Activated naive CD8-positive, alpha-beta T cell treated with anti-CD3 and anti-CD28 coated beads for 36 hours (primary cell): Measurements from ENCODE around the gene MRPL24. TPM values are rescaled to one million over a fixed set of nuclear protein-coding genes. Genes with fewer than 3 reads are reported as not detected.
A peak's percentile ranks its signal among the peaks of the same experiment; 100 is the strongest.

Experiments used
- DNase-seq: peaks from one replicate; pipeline ENCODE4 v3.0.0; 2021
- H3K27ac Mint-ChIP-seq: one replicate; pipeline ENCODE4 v1.8.0; 2022; ENCODE audit warnings: mild to moderate bottlenecking, moderate library complexity, mixed read lengths
- H3K27me3 Mint-ChIP-seq: one replicate; pipeline ENCODE4 v1.8.0; 2022; ENCODE audit warnings: mild to moderate bottlenecking, mixed read lengths
- H3K36me3 Mint-ChIP-seq: one replicate; pipeline ENCODE4 v1.8.0; 2021; ENCODE audit warnings: mild to moderate bottlenecking, mixed read lengths
- H3K4me1 Mint-ChIP-seq: one replicate; pipeline ENCODE4 v1.8.0; 2021; ENCODE audit warnings: mixed read lengths
- H3K4me3 Mint-ChIP-seq: one replicate; pipeline ENCODE4 v1.8.0; 2022; ENCODE audit warnings: mild to moderate bottlenecking, moderate library complexity, mixed read lengths
- H3K9me3 Mint-ChIP-seq: one replicate; pipeline ENCODE4 v1.8.0; 2022; ENCODE audit warnings: mixed read lengths
- total RNA-seq, 2 experiments: library from RNA; stranded (reverse); gene quantifications; one replicate each; pipeline ENCODE4 v1.2.3, GENCODE V29; 2021

Gene MRPL24
- total RNA-seq, 2 experiments from 2014 or later: 85.1 to 94.6 TPM

GRCh38 chr1:156742017-156742416, 1.1 kb upstream of the MRPL24 start:
- peaks cover 47% of the 10 kb centered on the region for H3K4me1 Mint-ChIP-seq
- H3K9me3 Mint-ChIP-seq: no peaks in the 10 kb centered on the region
- peak overlapping the region; percentile 95 for H3K27ac Mint-ChIP-seq
- DNase-seq: no peak
- H3K4me3 Mint-ChIP-seq: peak overlapping the region; percentile 92
- no peaks in the 10 kb centered on the region for H3K27me3 Mint-ChIP-seq
- peaks cover 55% of the 10 kb centered on the region for H3K36me3 Mint-ChIP-seq

- H3K27ac Mint-ChIP-seq: peak overlapping the region; percentile 95
- DNase-seq: no peak
- H3K9me3 Mint-ChIP-seq: no peaks in the 10 kb centered on the region
- no peaks in the 10 kb centered on the region for H3K27me3 Mint-ChIP-seq
- H3K4me1 Mint-ChIP-seq: peaks cover 43% of the 10 kb centered on the region
- peaks cover 55% of the 10 kb centered on the region for H3K36me3 Mint-ChIP-seq
- peak overlapping the region; percentile 92 for H3K4me3 Mint-ChIP-seq
These were observed 644 bp upstream of the MRPL24 start for GRCh38 chr1:156741481-156741983.

DNA sequence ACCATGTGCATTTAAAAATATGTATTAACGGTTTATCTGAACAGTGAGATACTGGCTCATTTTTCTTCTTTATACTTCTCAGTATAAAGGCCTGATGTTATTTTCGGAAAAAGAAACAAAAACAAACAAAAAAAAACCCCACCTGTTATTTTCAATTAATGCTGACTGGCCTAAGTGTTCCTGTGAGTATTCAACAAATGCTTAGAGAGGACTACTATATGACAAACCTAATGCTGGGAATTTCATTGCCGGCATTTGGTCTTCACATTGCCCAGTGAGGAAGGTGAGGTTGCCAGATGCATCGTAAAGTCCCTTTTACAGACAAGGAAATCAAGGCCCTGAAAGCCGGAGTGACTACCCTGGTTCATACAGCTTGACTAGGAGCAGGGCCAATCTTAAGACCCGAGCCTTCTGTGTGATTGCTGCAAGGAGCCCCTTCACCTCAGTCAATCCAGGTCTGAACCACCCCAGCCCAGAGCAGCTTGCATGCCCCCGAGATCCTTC, 599 bp downstream of the MRPL24 start:
- no peak for DNase-seq
- H3K36me3 Mint-ChIP-seq: peaks cover 48% of the 10 kb centered on the region
- H3K27ac Mint-ChIP-seq: peak overlapping the region; percentile 95
- H3K4me1 Mint-ChIP-seq: peaks cover 30% of the 10 kb centered on the region
- no peaks in the 10 kb centered on the region for H3K27me3 Mint-ChIP-seq
- H3K9me3 Mint-ChIP-seq: no peaks in the 10 kb centered on the region
- H3K4me3 Mint-ChIP-seq: peak overlapping the region; percentile 92

- no peak overlapping the region for H3K4me3 Mint-ChIP-seq
- no peaks in the 10 kb centered on the region for H3K27me3 Mint-ChIP-seq
These were observed 2.0 kb downstream of the MRPL24 start for GRCh38 chr1:156738916-156739315.

GRCh38 chr1:156738407-156738806, 2.5 kb downstream of the MRPL24 start:
- H3K27me3 Mint-ChIP-seq: no peaks in the 10 kb centered on the region
- H3K27ac Mint-ChIP-seq: no peak overlapping the region
- DNase-seq: no peak
- H3K9me3 Mint-ChIP-seq: no peaks in the 10 kb centered on the region
- H3K4me1 Mint-ChIP-seq: peaks cover 26% of the 10 kb centered on the region
- peaks cover 33% of the 10 kb centered on the region for H3K36me3 Mint-ChIP-seq
- no peak overlapping the region for H3K4me3 Mint-ChIP-seq

More at GRCh38 chr1:156738916-156739315, 2.0 kb downstream of the MRPL24 start:
- Mint-ChIP-seq H3K9me3 (no peaks in the 10 kb centered on the region), H3K27ac (peak overlapping the region; percentile 42), H3K4me1 (peaks cover 26% of the 10 kb centered on the region), H3K36me3 (peaks cover 38% of the 10 kb centered on the region)
- DNase-seq: no peak

GRCh38 chr1:156733989-156734584, 6.8 kb downstream of the MRPL24 start:
- DNase-seq: no peak
- Mint-ChIP-seq H3K36me3 (peaks cover 18% of the 10 kb centered on the region), H3K4me1 (peaks cover 12% of the 10 kb centered on the region), H3K9me3 (no peaks in the 10 kb centered on the region), H3K27me3 (no peaks in the 10 kb centered on the region), H3K27ac (peak overlapping the region; percentile 26), H3K4me3 (no peak overlapping the region)

DNA sequence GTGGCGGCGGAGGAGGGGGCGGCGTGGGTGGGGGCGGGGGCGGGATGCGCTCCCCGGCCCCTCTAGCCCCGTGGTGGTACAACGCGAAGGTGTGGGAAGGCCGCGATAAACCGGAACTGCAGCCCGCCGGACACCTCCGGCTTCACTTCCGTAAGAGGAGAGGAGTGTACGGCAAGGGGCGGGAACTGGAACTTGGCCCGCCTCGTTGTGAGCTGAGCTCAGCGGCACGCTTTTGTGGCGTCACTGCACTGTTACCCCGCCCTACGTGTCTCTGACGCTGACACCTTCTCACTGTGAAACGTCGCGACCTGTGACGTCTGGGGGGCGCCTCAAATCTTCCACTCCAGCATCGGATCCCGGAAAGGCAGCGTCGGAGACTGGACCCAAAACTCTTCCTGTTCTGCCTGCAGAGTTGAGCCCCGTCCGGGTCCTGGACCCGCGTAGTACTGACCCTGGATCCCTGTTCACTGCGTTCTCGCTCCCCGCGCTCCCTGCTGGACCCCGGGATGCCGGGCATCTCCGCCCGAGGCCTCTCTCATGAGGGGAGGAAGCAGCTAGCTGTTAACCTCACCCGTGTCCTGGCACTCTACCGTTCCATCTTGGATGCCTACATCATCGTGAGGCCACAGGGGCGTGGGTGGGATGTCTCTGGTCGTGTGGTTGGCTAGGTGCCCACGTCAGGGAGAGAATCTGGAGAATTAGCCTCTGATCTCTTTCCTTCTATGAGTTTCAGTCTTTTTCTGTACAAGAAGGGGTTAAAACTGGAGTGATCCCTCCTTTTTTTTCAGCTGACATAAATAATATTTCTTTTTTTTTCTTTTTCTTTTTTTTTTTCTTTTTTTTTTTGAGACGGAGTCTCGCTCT, 12.1 kb downstream of the MRPL24 start, which contains the start of gene ISG20L2:
Gene ISG20L2 (minus strand): TSS at position 168 of the 864 bp plus-strand sequence. CDS start 1,114 bp downstream, outside the sequence.
- Mint-ChIP-seq H3K4me3 (no peak within 1 kb of the TSS), H3K36me3 (peaks cover 20% of the 10 kb centered on the region), H3K27me3 (no peaks in the 10 kb centered on the region), H3K9me3 (no peaks in the 10 kb centered on the region), H3K4me1 (peaks cover 22% of the 10 kb centered on the region), H3K27ac (no peak within 1 kb of the TSS)
- peak; percentile 96 for DNase-seq

DNA sequence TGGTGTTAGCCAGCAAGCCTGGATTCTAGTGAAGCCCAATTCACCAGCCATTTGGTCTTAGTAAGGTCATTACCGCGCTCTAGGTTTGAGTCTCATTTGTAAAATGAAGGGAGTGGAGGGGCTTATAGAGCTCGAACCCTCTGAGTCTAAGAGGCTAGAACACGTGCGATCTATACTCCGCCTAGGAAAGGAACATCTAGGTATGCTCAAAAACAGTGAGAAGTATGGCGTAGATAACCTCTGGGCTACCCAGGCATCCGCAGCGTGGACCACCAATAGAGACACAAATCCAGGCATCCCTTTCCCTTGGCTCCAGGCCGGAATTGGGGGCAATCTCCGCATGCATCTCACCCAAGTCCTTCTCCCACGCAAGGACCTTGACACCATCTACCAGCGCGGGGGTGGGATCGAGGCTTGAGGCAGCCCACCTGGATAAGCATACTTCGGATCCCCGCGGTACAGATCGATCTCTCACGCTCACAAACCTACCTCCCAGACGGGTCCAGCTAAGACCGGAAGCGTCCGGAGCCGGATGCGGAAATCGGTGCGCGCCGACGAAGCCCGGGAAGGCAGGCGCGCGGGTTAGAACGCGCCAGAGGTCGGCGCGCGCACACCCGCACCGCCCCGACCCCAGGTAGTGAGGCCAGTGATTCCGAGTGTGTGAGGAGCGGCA, 12.8 kb downstream of the MRPL24 start, which contains the start of gene METTL25B:
Gene METTL25B (plus strand): TSS at position 544 of the 673 bp plus-strand sequence. CDS start 636 bp downstream, outside the sequence.
- Mint-ChIP-seq H3K9me3 (no peaks in the 10 kb centered on the region), H3K27me3 (no peaks in the 10 kb centered on the region), H3K4me3 (no peak within 1 kb of the TSS), H3K4me1 (peaks cover 30% of the 10 kb centered on the region), H3K36me3 (peaks cover 27% of the 10 kb centered on the region), H3K27ac (no peak within 1 kb of the TSS)
- peak; percentile 87 for DNase-seq

DNA sequence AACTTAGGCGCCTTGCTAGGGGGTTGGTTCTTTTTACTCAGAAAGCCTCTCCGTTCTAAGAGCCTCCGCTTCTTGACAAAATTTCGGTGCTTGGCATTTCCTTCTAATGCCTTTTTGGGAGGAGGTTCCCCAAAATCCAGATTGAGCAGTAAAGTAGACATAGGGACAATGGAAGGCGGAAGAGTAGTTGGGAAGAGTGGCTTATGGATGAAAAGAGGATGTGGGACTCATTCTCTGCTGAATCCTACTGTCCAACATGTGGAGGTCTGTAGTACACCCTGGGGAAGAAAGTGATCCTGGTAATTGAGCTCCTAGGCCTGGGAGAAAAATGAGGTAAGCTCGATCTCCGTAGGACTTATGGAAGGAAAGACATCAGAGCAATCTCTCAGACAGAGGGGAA, 13.4 kb downstream of the MRPL24 start:
- H3K27me3 Mint-ChIP-seq: no peaks in the 10 kb centered on the region
- no peak for DNase-seq
- H3K27ac Mint-ChIP-seq: no peak overlapping the region
- H3K4me1 Mint-ChIP-seq: peaks cover 30% of the 10 kb centered on the region
- peaks cover 30% of the 10 kb centered on the region for H3K36me3 Mint-ChIP-seq
- no peak overlapping the region for H3K4me3 Mint-ChIP-seq
- no peaks in the 10 kb centered on the region for H3K9me3 Mint-ChIP-seq

DNA sequence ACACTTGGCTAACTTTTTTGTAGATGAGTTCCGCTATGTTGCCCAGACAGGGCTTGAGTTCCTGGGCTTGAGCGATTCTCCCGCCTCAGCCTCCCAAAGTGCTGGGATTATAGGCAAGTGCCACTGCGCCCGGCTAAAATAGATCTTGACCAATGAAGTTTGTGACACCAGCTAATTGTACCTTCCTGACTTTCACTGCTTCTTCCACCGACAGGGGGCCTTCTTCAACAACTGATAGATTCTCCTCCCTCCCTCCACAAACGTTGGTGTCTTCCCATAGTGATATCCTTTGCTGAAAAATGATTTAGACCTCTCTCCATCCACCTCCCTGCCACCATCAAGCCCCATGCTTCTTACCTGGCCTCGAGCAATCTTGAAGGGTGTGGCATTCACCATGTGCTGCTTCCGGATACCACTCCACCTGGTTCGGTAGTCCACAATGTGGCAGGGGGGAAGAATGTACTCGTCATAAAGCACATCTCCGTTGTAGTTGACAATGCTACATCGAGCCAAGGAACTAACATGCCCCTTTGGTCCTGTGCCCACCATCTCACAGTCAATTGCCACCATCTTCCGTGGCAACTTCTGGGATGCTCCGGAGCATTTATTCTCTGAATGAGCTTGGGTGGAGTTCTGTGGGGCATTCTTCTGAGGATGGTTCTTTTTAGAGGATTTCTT, 14.2 kb downstream of the MRPL24 start:
- peaks cover 30% of the 10 kb centered on the region for H3K4me1 Mint-ChIP-seq
- no peak overlapping the region for H3K27ac Mint-ChIP-seq

DNA sequence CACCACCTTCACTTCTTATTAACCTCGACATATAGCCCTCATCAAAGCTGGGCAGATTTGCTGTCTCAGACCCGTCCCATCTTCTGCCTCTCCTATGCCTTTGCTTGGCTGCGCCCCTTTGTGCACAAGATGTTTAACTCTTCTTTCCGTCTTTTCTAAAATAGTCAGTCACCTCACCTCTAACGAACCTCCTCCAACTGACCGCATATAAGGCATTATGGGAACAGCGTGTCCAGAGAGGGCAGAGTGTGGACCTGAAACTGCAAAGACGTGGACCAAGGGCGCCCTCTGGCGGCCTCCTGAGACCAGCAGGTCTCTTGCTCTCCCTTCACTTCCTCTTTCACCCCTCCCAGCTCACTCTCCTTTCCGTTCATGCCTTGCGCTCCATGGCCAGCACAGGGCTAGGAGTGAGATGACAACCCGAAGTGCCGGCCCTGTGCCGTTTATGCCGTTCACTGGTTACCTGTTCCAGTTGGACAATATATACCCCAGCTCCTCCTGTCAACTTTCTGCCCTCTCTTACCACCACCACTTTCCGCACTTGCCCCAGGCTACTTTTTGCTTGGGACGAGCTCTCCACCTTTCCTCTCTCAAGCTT, 15.1 kb downstream of the MRPL24 start:
- Mint-ChIP-seq H3K27me3 (no peaks in the 10 kb centered on the region), H3K4me1 (peaks cover 33% of the 10 kb centered on the region), H3K4me3 (no peak overlapping the region), H3K36me3 (peaks cover 36% of the 10 kb centered on the region), H3K27ac (no peak overlapping the region), H3K9me3 (no peaks in the 10 kb centered on the region)
- peak; percentile 81 for DNase-seq

More for the DNA sequence above, 14.2 kb downstream of the MRPL24 start:
- Mint-ChIP-seq H3K36me3 (peaks cover 31% of the 10 kb centered on the region), H3K4me3 (no peak overlapping the region), H3K9me3 (no peaks in the 10 kb centered on the region), H3K27me3 (no peaks in the 10 kb centered on the region)
- peak; percentile 52 for DNase-seq

GRCh38 chr1:156721535-156721934, 19.4 kb downstream of the MRPL24 start:
- Mint-ChIP-seq H3K36me3 (peaks cover 33% of the 10 kb centered on the region), H3K27ac (peak overlapping the region; percentile 56), H3K9me3 (no peaks in the 10 kb centered on the region), H3K4me1 (peaks cover 24% of the 10 kb centered on the region), H3K4me3 (no peak overlapping the region), H3K27me3 (no peaks in the 10 kb centered on the region)
- DNase-seq: no peak

- Mint-ChIP-seq H3K36me3 (peaks cover 33% of the 10 kb centered on the region), H3K4me3 (no peak overlapping the region), H3K9me3 (no peaks in the 10 kb centered on the region), H3K27ac (peak overlapping the region; percentile 56), H3K4me1 (peaks cover 24% of the 10 kb centered on the region), H3K27me3 (no peaks in the 10 kb centered on the region)
- DNase-seq: no peak
These were observed 19.8 kb downstream of the MRPL24 start for GRCh38 chr1:156721131-156721530.

DNA sequence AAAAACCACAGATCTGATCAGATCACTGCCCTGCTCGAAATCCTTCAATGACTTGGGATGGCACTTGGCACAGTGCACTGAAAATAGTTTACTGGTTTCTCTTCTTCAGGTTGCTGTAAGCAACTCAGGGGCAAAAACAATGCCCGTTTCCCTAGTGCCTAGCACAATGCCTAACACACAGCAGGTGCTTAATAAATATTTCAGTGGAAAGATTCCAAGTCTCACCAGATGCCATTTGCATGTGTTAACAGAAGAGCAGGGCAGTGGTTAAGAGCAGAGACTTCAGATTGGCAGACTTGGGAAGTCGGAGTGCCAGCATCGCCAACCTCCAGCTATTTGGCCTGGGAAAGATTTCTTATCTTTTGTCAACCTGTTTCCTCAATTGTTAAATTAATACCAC, 23.5 kb downstream of the MRPL24 start:
- Mint-ChIP-seq H3K36me3 (peaks cover 14% of the 10 kb centered on the region), H3K4me1 (peaks cover 4% of the 10 kb centered on the region), H3K4me3 (no peak overlapping the region), H3K9me3 (no peaks in the 10 kb centered on the region), H3K27me3 (no peaks in the 10 kb centered on the region), H3K27ac (no peak overlapping the region)
- no peak for DNase-seq
